ENCODE results near the gene WDR49.

The WDR49 gene

DNA sequence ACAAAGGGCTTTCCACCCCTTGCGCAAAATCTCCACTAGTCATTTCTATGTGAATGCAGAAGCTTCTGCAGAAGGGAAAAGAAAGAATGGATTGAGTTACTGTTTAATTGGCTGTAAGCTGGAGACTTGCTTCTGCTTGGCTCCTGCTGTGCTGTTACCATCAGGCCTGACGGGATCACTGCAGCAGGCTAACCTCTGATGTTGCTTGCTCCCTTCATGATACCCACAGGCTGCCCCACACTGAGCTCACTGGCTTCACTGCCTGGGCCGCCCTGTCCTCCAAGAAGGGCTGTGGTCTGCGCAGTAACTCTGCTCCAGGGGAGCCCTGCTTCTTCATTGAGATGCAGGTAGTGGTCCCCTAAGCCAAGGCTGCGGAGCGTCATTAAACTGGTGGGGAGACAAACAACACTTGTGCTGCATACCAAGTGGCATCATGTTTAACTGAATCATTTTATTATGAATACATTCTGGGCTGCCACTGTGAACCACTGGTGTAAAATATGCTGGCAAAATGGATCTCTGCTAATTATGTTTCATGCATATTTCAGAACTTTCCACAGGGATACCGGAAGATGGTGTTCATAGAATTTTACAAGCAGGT is 78.6 kb downstream of the WDR49 start:
- no peak overlapping the region for H3K4me3 ChIP-seq (ENCODE audit: low read length)
- no peak for TF ChIP-seq ZNF274 (IDR thresholded peaks at IDR 0.05; ENCODE audit: low read depth, low read length)

GRCh38 chr3:167572991-167573390 is 80.8 kb downstream of the WDR49 start:
- H3K4me3 ChIP-seq (ENCODE audit: low read length) = no peak overlapping the region
- TF ChIP-seq ZNF274 (IDR thresholded peaks at IDR 0.05; ENCODE audit: low read depth, low read length) = no peak

- TF ChIP-seq ZNF274 (IDR thresholded peaks at IDR 0.05; ENCODE audit: low read depth, low read length) = no peak
- no peak overlapping the region for H3K4me3 ChIP-seq (ENCODE audit: low read length)
Observed at GRCh38 chr3:167568634-167569033, 85.1 kb downstream of the WDR49 start.

DNA sequence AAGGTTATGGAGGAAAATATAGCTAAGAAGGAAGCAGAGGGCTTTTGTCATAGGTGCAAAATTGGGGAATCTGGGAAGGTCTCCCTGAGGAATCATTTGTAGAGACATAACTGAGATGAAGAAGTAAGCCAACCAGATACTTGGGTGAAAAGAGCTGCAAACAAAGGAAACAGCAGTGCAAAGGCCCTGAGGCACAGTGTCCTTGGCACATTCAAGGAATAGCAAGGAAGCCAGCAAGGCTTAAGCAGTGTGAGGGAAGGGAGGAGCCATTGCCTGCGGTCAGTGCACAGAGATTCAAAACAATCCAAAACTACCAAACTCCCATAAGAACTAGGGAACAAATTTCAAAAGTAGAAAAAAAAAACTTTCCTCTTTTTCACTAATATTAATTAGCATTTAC is 88.3 kb downstream of the WDR49 start:
- no peak for TF ChIP-seq ZNF274 (IDR thresholded peaks at IDR 0.05; ENCODE audit: low read depth, low read length)
- H3K4me3 ChIP-seq (ENCODE audit: low read length) = no peak overlapping the region

GRCh38 chr3:167564612-167565011 is 89.1 kb downstream of the WDR49 start:
- no peak overlapping the region for H3K4me3 ChIP-seq (ENCODE audit: low read length)
- no peak for TF ChIP-seq ZNF274 (IDR thresholded peaks at IDR 0.05; ENCODE audit: low read depth, low read length)

DNA sequence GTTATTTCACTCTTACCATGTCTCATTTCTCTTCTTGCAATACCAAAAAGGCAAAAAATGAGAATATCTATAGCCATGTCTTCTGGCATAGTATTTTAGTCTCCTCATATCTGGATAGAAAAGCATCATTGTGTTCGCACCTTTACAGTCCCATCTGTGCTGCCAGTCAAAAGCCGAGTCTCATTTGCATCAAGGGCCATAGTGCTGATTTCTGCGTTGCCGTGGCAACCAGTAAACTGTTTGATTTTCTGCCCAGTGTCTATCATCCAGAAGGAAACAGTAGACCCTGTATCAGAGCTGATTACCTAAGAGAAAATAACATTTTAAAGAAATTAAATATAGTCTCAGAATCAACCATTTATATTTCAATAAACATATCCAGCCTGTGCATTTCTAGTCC is 93.8 kb downstream of the WDR49 start:
- no peak for TF ChIP-seq ZNF274 (IDR thresholded peaks at IDR 0.05; ENCODE audit: low read depth, low read length)
- no peak overlapping the region for H3K4me3 ChIP-seq (ENCODE audit: low read length)

DNA sequence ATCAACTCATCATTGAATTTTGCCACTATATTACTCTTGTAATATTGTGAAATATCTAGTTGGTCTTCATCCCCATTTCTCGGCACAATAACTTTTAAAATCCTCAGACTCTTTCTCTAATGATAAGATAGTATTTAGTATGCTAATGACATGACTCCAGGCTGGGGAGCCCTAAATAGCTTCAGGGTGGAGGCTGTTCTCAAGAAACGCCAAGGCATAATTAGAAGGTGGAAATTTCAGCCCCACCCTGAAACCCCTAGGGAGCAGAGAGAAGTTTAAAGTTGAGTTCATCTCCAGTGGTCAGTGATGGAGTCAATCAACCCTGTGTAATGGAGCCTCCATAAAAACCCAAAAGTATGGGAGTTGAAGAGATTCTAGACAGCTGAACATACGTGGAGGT is 98.8 kb downstream of the WDR49 start:
- no peak overlapping the region for H3K4me3 ChIP-seq (ENCODE audit: low read length)
- no peak for TF ChIP-seq ZNF274 (IDR thresholded peaks at IDR 0.05; ENCODE audit: low read depth, low read length)

GRCh38 chr3:167538081-167538480 is 115.7 kb downstream of the WDR49 start:
- no peak for TF ChIP-seq ZNF274 (IDR thresholded peaks at IDR 0.05; ENCODE audit: low read depth, low read length)
- no peak overlapping the region for H3K4me3 ChIP-seq (ENCODE audit: low read length)

GRCh38 chr3:167521006-167521355 is 132.8 kb downstream of the WDR49 start:
- TF ChIP-seq ZNF274 (IDR thresholded peaks at IDR 0.05; ENCODE audit: low read depth, low read length) = no peak
- no peak overlapping the region for H3K4me3 ChIP-seq (ENCODE audit: low read length)

DNA sequence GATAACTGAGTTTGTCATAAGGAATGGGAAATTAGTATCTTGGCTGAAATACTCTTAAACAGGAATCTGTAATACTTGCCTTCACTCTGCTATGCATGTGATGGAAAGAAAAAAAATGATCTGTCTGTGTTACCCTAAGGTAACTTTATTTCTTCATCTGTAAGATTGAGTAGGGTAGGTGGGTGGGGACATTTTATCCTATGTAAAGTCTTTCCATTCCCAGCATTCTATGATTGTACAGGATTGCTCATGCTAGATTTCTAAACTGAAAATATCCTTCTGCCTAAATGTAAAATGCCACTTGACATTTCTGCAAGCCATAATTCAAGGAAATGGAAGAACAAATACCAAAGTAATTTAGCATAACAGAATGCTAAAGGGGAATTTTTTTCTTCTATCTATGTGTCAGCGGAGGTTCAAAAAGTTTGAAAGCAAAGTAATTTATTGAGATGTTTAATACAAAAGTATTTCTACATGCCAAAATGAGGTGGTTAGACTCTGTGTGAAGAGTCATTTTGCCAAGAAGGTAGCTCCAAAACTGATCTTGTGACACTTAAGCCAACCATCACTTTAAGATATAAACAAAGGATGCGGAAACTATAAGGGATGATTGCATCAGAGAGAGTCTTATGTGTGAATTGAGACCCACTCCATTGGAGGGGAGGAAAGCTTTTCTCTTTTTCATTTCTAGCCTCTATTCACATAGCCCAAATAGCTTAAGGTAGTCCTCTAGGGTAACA is 133.3 kb downstream of the WDR49 start:
- no peak overlapping the region for H3K4me3 ChIP-seq (ENCODE audit: low read length)
- TF ChIP-seq ZNF274 (IDR thresholded peaks at IDR 0.05; ENCODE audit: low read depth, low read length) = no peak

DNA sequence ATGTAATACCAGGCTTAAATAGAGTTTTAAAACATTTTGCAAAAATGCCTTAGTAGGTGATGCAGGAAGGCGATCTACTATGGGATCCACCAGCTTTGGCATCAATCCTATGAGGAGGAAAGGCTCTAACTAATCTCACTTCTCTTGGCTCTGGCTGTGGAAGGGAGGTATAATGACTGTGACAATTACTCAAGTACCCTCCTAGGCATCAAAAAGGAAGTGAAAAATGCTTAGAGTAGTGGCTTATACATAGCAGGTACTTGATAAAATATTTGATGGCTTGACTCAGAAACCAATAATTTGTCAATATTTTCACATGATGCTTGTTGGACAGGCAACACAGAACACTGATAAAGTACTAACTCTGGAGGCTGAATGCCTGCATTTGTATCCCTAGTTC is 145.8 kb downstream of the WDR49 start:
- no peak overlapping the region for H3K4me3 ChIP-seq (ENCODE audit: low read length)
- TF ChIP-seq ZNF274 (IDR thresholded peaks at IDR 0.05; ENCODE audit: low read depth, low read length) = no peak

GRCh38 chr3:167502401-167502800 is 151.3 kb downstream of the WDR49 start:
- no peak overlapping the region for H3K4me3 ChIP-seq (ENCODE audit: low read length)
- no peak for TF ChIP-seq ZNF274 (IDR thresholded peaks at IDR 0.05; ENCODE audit: low read depth, low read length)

DNA sequence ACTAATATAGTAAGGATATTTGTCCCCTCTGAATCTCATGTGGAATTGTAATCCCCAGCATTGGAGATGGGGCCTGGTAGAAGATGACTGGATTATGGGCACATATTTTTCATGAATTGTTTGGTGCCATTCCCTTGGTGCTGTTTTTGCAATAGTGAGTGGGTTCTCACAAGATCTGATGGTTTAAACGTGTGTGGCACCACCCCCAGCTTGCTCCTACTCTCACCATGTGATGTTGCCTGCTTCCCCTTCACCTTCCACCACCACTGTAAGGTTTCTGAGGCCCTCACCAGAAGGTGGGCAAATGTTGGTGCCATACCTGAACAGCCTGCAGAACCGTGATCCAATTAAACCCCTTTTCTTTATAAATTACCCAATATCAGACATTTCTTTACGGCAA is 151.8 kb downstream of the WDR49 start:
- TF ChIP-seq ZNF274 (IDR thresholded peaks at IDR 0.05; ENCODE audit: low read depth, low read length) = no peak
- no peak overlapping the region for H3K4me3 ChIP-seq (ENCODE audit: low read length)

DNA sequence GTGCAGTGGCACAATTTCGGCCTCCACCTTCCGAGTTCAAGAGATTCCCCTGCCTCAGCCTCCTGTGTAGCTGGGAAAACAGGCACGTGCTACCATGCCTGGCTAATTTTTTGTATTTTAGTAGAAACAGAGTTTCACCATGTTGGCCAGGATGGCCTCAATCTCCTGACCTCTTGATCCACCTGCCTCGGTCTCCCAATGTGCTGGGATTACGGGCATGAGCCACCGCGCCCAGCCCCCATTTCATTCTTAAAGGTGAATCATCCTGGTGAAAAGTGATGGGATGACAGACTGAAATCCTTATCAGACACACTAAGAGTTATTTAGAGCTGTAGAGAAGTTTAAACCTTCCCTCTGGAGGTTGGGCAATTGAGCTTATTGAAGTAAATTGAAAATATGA is 155.8 kb downstream of the WDR49 start:
- no peak overlapping the region for H3K4me3 ChIP-seq (ENCODE audit: low read length)
- no peak for TF ChIP-seq ZNF274 (IDR thresholded peaks at IDR 0.05; ENCODE audit: low read depth, low read length)

DNA sequence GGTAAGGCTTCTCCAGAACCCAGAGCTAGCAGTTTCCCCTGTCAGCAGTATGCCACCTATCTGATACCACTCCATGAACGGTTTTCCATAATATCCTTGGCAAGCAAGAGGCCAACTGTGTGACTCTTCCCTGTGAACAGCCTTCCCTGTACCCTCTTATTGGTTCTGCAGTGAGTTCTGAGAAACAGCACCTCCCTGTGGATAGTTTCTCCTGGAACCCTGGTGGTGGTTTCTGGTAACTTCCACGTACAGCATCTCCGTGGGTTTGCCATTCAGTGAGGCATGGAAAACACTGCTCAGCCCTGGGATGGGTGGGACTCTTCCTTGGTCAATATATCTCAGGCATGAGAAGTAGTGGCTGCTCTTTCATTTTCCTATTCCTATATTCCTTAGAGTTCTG is 160.5 kb downstream of the WDR49 start:
- no peak for TF ChIP-seq ZNF274 (IDR thresholded peaks at IDR 0.05; ENCODE audit: low read depth, low read length)
- H3K4me3 ChIP-seq (ENCODE audit: low read length) = no peak overlapping the region

DNA sequence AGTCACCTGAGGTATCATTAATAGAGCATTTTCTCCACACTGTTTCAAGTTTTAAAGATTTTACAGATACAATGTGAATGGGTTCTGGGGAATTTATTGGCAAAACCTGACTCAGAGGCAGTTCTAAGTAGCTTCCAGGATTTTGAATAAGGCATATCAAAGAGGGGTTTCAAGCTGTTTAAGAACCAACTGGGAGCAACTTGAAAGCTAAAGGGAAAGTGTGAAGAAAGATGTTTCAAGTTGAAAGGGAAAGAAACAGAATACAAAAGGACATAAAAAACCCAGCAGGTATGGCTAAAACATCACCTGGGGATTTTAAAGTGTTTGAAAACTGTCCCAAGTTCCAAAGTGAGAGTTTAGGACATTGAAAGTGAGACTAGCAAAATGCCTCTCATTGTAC is 162.1 kb downstream of the WDR49 start:
- H3K4me3 ChIP-seq (ENCODE audit: low read length) = no peak overlapping the region
- no peak for TF ChIP-seq ZNF274 (IDR thresholded peaks at IDR 0.05; ENCODE audit: low read depth, low read length)
